Neural cell (in vitro differentiated cells): Measurements from ENCODE around the gene SEC24D. TPM values are rescaled to one million over a fixed set of nuclear protein-coding genes. Genes with fewer than 3 reads are reported as not detected.

ENCODE experiments used
- H2AFZ ChIP-seq: fragments of 200-600, 300-800 bp; sonication (generic), shearing (Covaris generic); 2 replicates; pipeline ENCODE4 v1.6.0; 2014; ENCODE audit warnings: low read depth, mild to moderate bottlenecking, antibody characterized with exemption, low read length, moderate library complexity
- H3F3A ChIP-seq: fragments of 200-600 bp; shearing (Covaris generic); 2 replicates; pipeline ENCODE4 v1.6.1; 2016; ENCODE audit warnings: mild to moderate bottlenecking, moderate library complexity, mixed read lengths, antibody characterized with exemption, low read length; ENCODE audit not compliant: insufficient read depth, poor library complexity, severe bottlenecking
- H3K27ac ChIP-seq: fragments of 200-600, 300-800 bp; sonication (generic), shearing (Covaris generic); 2 replicates; pipeline ENCODE4 v1.5.1; 2014; ENCODE audit warnings: mild to moderate bottlenecking, low read length, moderate library complexity
- H3K27me3 ChIP-seq: fragments of 300-800, 200-600 bp; sonication (generic), shearing (Covaris generic); 2 replicates; pipeline ENCODE4 v1.6.0; 2014; ENCODE audit warnings: mild to moderate bottlenecking, low read depth, low read length, moderate library complexity; ENCODE audit not compliant: insufficient read depth
- H3K36me3 ChIP-seq: fragments of 300-800, 200-600 bp; sonication (generic), shearing (Covaris generic); 2 replicates; pipeline ENCODE4 v1.5.1; 2014; ENCODE audit warnings: mild to moderate bottlenecking, antibody characterized with exemption, low read length, moderate library complexity; ENCODE audit not compliant: insufficient read depth
- H3K4me2 ChIP-seq: fragments of 300-800, 200-600 bp; sonication (generic), shearing (Covaris generic); 2 replicates; pipeline ENCODE4 v1.6.0; 2014; ENCODE audit warnings: mild to moderate bottlenecking, low read length
- H3K4me3 ChIP-seq: fragments of 300-800, 200-600 bp; sonication (generic), shearing (Covaris generic); 2 replicates; pipeline ENCODE4 v1.5.1; 2014; ENCODE audit warnings: mild to moderate bottlenecking, low read length, moderate library complexity
- H3K79me2 ChIP-seq: fragments of 200-600 bp; shearing (Covaris generic); replicated peaks from 2 replicates; pipeline ENCODE4 v1.6.0; 2014; ENCODE audit warnings: mild to moderate bottlenecking, low read length, moderate library complexity; ENCODE audit not compliant: insufficient read depth
- H3K9ac ChIP-seq: fragments of 300-800, 200-600 bp; sonication (generic), shearing (Covaris generic); 2 replicates; pipeline ENCODE4 v1.6.1; 2016; ENCODE audit warnings: mild to moderate bottlenecking, low read length, mixed read lengths
- H3K9me2 ChIP-seq: fragments of 200-600 bp; shearing (Covaris generic); 2 replicates; pipeline ENCODE4 v1.6.1; 2016; ENCODE audit warnings: mild to moderate bottlenecking, low read length, mixed read lengths; ENCODE audit not compliant: insufficient read depth
- H3K9me3 ChIP-seq: fragments of 200-600, 300-800 bp; sonication (generic), shearing (Covaris generic); 2 replicates; pipeline ENCODE4 v1.6.1; 2016; ENCODE audit warnings: mild to moderate bottlenecking, mixed run types, low read length, moderate library complexity, mixed read lengths
- H4K20me1 ChIP-seq: fragments of 200-600 bp; shearing (Covaris generic); 2 replicates; pipeline ENCODE4 v1.6.1; 2016; ENCODE audit warnings: mild to moderate bottlenecking, mixed run types; ENCODE audit not compliant: insufficient read depth
- EP300 ChIP-seq: fragments of 450-650 bp; conservative IDR thresholded peaks from 2 replicates; pipeline ENCODE4 v1.6.1; 2014; ENCODE audit warnings: antibody characterized with exemption, mild to moderate bottlenecking, moderate library complexity; ENCODE audit not compliant: poor library complexity, severe bottlenecking
- EZH2 ChIP-seq: fragments of 200-600, 300-800 bp; shearing (Covaris generic), sonication (generic); IDR thresholded peaks from 2 replicates; pipeline ENCODE4 v1.6.1; 2014; ENCODE audit warnings: antibody characterized with exemption, low read length, borderline replicate concordance, mild to moderate bottlenecking; ENCODE audit not compliant: insufficient read depth, poor library complexity, severe bottlenecking
- MXI1 ChIP-seq: fragments of 450-650 bp; conservative IDR thresholded peaks from 2 replicates; pipeline ENCODE4 v1.6.1; 2014; ENCODE audit warnings: antibody characterized with exemption, mild to moderate bottlenecking; ENCODE audit not compliant: poor library complexity, severe bottlenecking
- POLR2AphosphoS5 ChIP-seq: IDR thresholded peaks from 2 replicates; pipeline ENCODE4 v1.6.1; 2012
- RAD21 ChIP-seq: fragments of 450-650 bp; conservative IDR thresholded peaks from 2 replicates; pipeline ENCODE4 v1.6.1; 2014; ENCODE audit warnings: antibody characterized with exemption, mild to moderate bottlenecking, moderate library complexity
- SMC3 ChIP-seq: fragments of 450-650 bp; conservative IDR thresholded peaks from 2 replicates; pipeline ENCODE4 v1.6.1; 2014; ENCODE audit warnings: antibody characterized with exemption, mild to moderate bottlenecking, moderate library complexity; ENCODE audit not compliant: poor library complexity
- TAF1 ChIP-seq: IDR thresholded peaks from 2 replicates; pipeline ENCODE4 v1.6.1; 2012; ENCODE audit warnings: low read depth
- polyA plus RNA-seq: library from polyadenylated mRNA; depleted of rRNA; stranded (reverse); fragments of >200 nt; gene quantifications from 2 replicates; pipeline ENCODE4 v1.2.3, GENCODE V29; 2014
- TF ChIP-seq, protein P1 (sequence below): IDR thresholded peaks from 2 replicates; pipeline ENCODE4 v1.6.1; 2012; ENCODE audit warnings: borderline replicate concordance
- TF ChIP-seq, protein P2 (sequence below): fragments of 450-650 bp; IDR thresholded peaks from 2 replicates; pipeline ENCODE4 v1.5.1; 2014; ENCODE audit warnings: antibody characterized with exemption, mild to moderate bottlenecking, moderate library complexity; ENCODE audit not compliant: poor library complexity, severe bottlenecking

SEC24D gene
- polyA plus RNA-seq, 1 donor from 2014 or later, result 7.8 TPM

DNA sequence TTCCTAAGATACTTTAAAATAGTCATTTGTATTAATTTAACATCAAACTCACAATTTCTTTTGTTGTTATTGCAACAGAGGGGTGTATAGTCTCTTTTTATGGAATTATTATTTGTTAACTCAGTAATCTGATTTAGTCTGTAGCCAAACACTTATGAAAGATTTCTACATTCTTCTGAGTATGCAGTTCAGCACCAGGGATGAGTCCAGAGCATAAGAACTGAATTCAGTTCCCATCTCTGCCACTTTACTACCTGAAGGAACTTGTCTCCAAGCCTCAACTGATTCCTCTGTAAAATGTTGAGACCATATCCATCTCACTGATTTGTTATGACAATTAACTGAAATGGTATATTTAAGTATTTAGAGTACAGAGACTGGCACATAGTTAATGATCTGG is 105.2 kb downstream of the SEC24D start:
- no peaks in the 10 kb centered on the region for H4K20me1 ChIP-seq
- TF ChIP-seq POLR2AphosphoS5, result no peak
- no peak for TF ChIP-seq MXI1
- TF ChIP-seq EZH2, result no peak
- TF ChIP-seq, protein P1, sequence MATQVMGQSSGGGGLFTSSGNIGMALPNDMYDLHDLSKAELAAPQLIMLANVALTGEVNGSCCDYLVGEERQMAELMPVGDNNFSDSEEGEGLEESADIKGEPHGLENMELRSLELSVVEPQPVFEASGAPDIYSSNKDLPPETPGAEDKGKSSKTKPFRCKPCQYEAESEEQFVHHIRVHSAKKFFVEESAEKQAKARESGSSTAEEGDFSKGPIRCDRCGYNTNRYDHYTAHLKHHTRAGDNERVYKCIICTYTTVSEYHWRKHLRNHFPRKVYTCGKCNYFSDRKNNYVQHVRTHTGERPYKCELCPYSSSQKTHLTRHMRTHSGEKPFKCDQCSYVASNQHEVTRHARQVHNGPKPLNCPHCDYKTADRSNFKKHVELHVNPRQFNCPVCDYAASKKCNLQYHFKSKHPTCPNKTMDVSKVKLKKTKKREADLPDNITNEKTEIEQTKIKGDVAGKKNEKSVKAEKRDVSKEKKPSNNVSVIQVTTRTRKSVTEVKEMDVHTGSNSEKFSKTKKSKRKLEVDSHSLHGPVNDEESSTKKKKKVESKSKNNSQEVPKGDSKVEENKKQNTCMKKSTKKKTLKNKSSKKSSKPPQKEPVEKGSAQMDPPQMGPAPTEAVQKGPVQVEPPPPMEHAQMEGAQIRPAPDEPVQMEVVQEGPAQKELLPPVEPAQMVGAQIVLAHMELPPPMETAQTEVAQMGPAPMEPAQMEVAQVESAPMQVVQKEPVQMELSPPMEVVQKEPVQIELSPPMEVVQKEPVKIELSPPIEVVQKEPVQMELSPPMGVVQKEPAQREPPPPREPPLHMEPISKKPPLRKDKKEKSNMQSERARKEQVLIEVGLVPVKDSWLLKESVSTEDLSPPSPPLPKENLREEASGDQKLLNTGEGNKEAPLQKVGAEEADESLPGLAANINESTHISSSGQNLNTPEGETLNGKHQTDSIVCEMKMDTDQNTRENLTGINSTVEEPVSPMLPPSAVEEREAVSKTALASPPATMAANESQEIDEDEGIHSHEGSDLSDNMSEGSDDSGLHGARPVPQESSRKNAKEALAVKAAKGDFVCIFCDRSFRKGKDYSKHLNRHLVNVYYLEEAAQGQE, result no peak
- no peak for TF ChIP-seq EP300
- TF ChIP-seq SMC3, result no peak
- H3K36me3 ChIP-seq, result no peaks in the 10 kb centered on the region

DNA sequence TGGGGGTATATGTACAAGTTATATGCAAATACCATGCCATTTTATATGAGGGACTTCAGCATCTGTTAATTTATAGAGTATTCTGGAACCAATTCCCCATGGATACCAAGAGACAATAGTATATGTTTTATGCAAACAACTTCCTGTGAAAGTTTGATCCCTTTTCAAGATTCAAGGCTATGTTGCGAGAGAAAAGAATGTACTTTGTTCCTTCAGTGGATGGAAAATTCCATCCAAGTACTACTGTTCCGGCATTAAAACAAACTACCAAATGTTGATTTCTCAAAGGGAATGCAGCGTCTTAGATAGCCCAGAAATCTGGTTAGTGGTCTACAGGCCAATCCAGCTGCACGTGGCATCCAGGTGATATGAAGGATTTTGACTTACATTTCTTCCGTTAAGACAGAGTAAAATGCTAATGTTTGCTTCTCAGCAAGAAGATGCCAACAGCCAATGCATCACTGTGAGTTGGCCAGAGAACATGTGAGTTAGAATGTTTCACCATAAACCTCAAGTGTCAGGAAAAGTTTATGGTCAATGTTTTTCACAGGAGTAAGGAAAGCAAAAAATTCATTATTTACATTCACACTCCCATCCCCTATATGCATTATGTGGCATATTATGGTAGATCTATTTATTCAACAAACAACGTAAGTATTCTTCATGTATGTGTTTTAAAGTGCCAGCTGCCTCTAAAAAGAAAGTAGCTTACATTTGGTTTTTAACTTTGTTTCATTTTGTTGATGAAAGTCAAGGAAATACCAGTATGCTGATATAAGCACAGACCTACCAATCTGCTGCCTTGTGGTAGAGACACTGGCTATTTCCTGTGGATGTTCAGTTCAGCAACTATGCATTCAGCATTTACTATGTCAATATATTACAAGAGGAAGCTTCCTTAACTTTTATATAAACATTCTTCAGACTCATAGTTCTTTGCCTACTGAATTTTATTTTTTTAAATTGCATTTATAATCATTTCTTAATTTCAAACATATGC is 106.3 kb downstream of the SEC24D start:
- Histone ChIP-seq H3K27ac (no peak overlapping the region), H2AFZ (no peak overlapping the region), H3K9ac (no peak overlapping the region), H3K4me2 (no peak overlapping the region), H3K9me2 (no peaks in the 10 kb centered on the region), H3K36me3 (no peaks in the 10 kb centered on the region), H4K20me1 (no peaks in the 10 kb centered on the region), H3K27me3 (no peaks in the 10 kb centered on the region), H3K9me3 (no peaks in the 10 kb centered on the region), H3K79me2 (no peaks in the 10 kb centered on the region), H3F3A (no peaks in the 10 kb centered on the region), H3K4me3 (no peak overlapping the region)
- TF ChIP-seq POLR2AphosphoS5, result no peak
- TF ChIP-seq MXI1, result no peak
- no peak for TF ChIP-seq RAD21
- no peak for TF ChIP-seq TAF1
- no peak for TF ChIP-seq SMC3
- TF ChIP-seq, protein P1, result no peak
- TF ChIP-seq EP300, result no peak
- no peak for TF ChIP-seq EZH2
- TF ChIP-seq, protein P2, sequence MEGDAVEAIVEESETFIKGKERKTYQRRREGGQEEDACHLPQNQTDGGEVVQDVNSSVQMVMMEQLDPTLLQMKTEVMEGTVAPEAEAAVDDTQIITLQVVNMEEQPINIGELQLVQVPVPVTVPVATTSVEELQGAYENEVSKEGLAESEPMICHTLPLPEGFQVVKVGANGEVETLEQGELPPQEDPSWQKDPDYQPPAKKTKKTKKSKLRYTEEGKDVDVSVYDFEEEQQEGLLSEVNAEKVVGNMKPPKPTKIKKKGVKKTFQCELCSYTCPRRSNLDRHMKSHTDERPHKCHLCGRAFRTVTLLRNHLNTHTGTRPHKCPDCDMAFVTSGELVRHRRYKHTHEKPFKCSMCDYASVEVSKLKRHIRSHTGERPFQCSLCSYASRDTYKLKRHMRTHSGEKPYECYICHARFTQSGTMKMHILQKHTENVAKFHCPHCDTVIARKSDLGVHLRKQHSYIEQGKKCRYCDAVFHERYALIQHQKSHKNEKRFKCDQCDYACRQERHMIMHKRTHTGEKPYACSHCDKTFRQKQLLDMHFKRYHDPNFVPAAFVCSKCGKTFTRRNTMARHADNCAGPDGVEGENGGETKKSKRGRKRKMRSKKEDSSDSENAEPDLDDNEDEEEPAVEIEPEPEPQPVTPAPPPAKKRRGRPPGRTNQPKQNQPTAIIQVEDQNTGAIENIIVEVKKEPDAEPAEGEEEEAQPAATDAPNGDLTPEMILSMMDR, result no peak

More for the DNA sequence above, 105.2 kb downstream of the SEC24D start:
- Histone ChIP-seq H3K27ac (no peak overlapping the region), H3K9me2 (no peaks in the 10 kb centered on the region), H3K9ac (no peak overlapping the region), H3K4me3 (no peak overlapping the region), H3K27me3 (no peaks in the 10 kb centered on the region), H3K79me2 (no peaks in the 10 kb centered on the region), H3K9me3 (no peaks in the 10 kb centered on the region), H3K4me2 (no peak overlapping the region), H3F3A (no peaks in the 10 kb centered on the region), H2AFZ (no peak overlapping the region)
